HepG2 (cell line): ENCODE results near the gene SIVA1. TPM values are rescaled to one million over a fixed set of nuclear protein-coding genes. Genes with fewer than 3 reads are reported as not detected.

Source experiments
- AGO1 ChIP-seq: fragments of 200-400 bp; formaldehyde crosslinking; IDR thresholded peaks from 2 replicates; pipeline ENCODE4 v1.6.1; 2017; ENCODE audit warnings: mild to moderate bottlenecking, low read depth, low read length, moderate library complexity; ENCODE audit not compliant: poor library complexity, severe bottlenecking
- CHCHD3 ChIP-seq: sonication (generic); formaldehyde crosslinking; IDR thresholded peaks from 2 replicates; pipeline ENCODE4 v1.8.0; 2022; ENCODE audit warnings: mild to moderate bottlenecking, missing genetic modification reagents, moderate library complexity
- IKZF4 ChIP-seq: sonication (generic); formaldehyde crosslinking; IDR thresholded peaks from 2 replicates; pipeline ENCODE4 v1.5.1; 2020; ENCODE audit warnings: borderline replicate concordance, mild to moderate bottlenecking, low read depth, missing genetic modification reagents; ENCODE audit errors: not compliant biosample characterization
- MTA1 ChIP-seq: sonication (generic); formaldehyde crosslinking; IDR thresholded peaks from 2 replicates; pipeline ENCODE4 v1.4.0; 2020; ENCODE audit warnings: missing genetic modification reagents, mild to moderate bottlenecking, borderline replicate concordance
- PBX2 ChIP-seq: IDR thresholded peaks from 2 replicates; pipeline ENCODE4 v1.6.1; 2016; ENCODE audit warnings: control low read depth
- PHF5A ChIP-seq: IDR thresholded peaks from one replicate; pipeline ENCODE4 v1.6.1; 2018; ENCODE audit warnings: low read depth, missing genetic modification reagents; ENCODE audit not compliant: unreplicated experiment
- PRPF4 ChIP-seq: fragments of 200-400 bp; formaldehyde crosslinking; IDR thresholded peaks from 2 replicates; pipeline ENCODE4 v1.6.1; 2016; ENCODE audit warnings: low read length, low read depth; ENCODE audit not compliant: poor library complexity, severe bottlenecking
- TCF7L2 ChIP-seq: IDR thresholded peaks from 2 replicates; pipeline ENCODE4 v1.6.1; 2011; ENCODE audit warnings: mild to moderate bottlenecking, low read depth, low read length, moderate library complexity
- ZBTB39 ChIP-seq: sonication (generic); formaldehyde crosslinking; IDR thresholded peaks from 2 replicates; pipeline ENCODE4 v1.5.0; 2020; ENCODE audit warnings: missing genetic modification reagents
- ZFP36L1 ChIP-seq: sonication (generic); formaldehyde crosslinking; IDR thresholded peaks from 2 replicates; pipeline ENCODE4 v1.8.0; 2022; ENCODE audit warnings: mild to moderate bottlenecking, missing genetic modification reagents, moderate library complexity
- ZNF383 ChIP-seq: sonication (generic); formaldehyde crosslinking; IDR thresholded peaks from 2 replicates; pipeline ENCODE4 v1.4.0; 2020; ENCODE audit warnings: missing genetic modification reagents, mild to moderate bottlenecking, borderline replicate concordance
- ZNF501 ChIP-seq: sonication (generic); formaldehyde crosslinking; IDR thresholded peaks from 2 replicates; pipeline ENCODE4 v1.5.1; 2020; ENCODE audit warnings: mild to moderate bottlenecking, moderate library complexity, missing genetic modification reagents
- ZNF691 ChIP-seq: sonication (generic); formaldehyde crosslinking; IDR thresholded peaks from 2 replicates; pipeline ENCODE4 v1.4.0; 2020; ENCODE audit warnings: missing genetic modification reagents, low read depth, mild to moderate bottlenecking, borderline replicate concordance
- ZNF782 ChIP-seq: sonication (generic); formaldehyde crosslinking; IDR thresholded peaks from 2 replicates; pipeline ENCODE4 v1.4.0; 2020; ENCODE audit warnings: missing genetic modification reagents, mild to moderate bottlenecking, borderline replicate concordance
- polyA plus RNA-seq, 8 experiments: library from polyadenylated mRNA; depleted of rRNA in 3 of 8; stranded (reverse) in 7 of 8; unstranded in 1 of 8; fragments of >200 nt; fragmentation: Illumina TruSeq in 4 of 8; extraction: Trizol in 4 of 8; gene quantifications; 2 replicates each; pipeline versions ENCODE4 v1.2.1 to v1.2.3, GENCODE V29; 2011 to 2016; ENCODE audit warnings: low read depth in 4 of 8, missing spikeins in 1 of 8, mixed read lengths in 1 of 8; ENCODE audit not compliant: insufficient read depth in 1 of 8
- total RNA-seq, 5 experiments: library from RNA; depleted of rRNA; stranded (reverse); fragments of >200 nt; fragmentation: Illumina TruSeq; extraction: Trizol; gene quantifications; 2 replicates each; pipeline ENCODE4 v1.2.3, GENCODE V29; 2016; ENCODE audit warnings: low read depth in 1 of 5
- TF ChIP-seq, protein P1 (sequence below): sonication (generic); formaldehyde crosslinking; IDR thresholded peaks from 2 replicates; pipeline ENCODE4 v1.9.0; 2021; ENCODE audit warnings: mild to moderate bottlenecking, missing genetic modification reagents
- TF ChIP-seq, protein P2 (sequence below): sonication (generic); formaldehyde crosslinking; IDR thresholded peaks from 2 replicates; pipeline ENCODE4 v1.8.1; 2023; ENCODE audit warnings: mild to moderate bottlenecking, moderate library complexity, missing genetic modification reagents

Gene SIVA1
- total and polyA plus RNA-seq, 2 of the 13 experiments (the other 11 are each of a cell fraction or from before 2014, with no cell fraction given): 123 to 186 TPM

GRCh38 chr14:104723651-104724406, 29.1 kb upstream of the SIVA1 start, which contains the start of gene ADSS1 (continued):
- TF ChIP-seq ZBTB39 (CRISPR knock-in tag) (0 out of 2 replicates have a peak, but pooled peaks have one; percentile 57), ZFP36L1 (CRISPR knock-in tag) (peak; percentile 46; the same call in 1 of the 2 replicates), PRPF4 (no peak), ZNF501 (CRISPR knock-in tag) (peak; percentile 84), CHCHD3 (CRISPR knock-in tag) (no peak), ZNF782 (CRISPR knock-in tag) (no peak), PBX2 (CRISPR knock-in tag) (no peak), PHF5A (CRISPR knock-in tag) (no peak), ZNF691 (CRISPR knock-in tag) (peak; percentile 5), TCF7L2 (no peak), AGO1 (peak; percentile 57), ZNF383 (CRISPR knock-in tag) (no peak), IKZF4 (no peak), MTA1 (peak; percentile 66; the same call in 1 of the 2 replicates)
- TF ChIP-seq, protein P1, sequence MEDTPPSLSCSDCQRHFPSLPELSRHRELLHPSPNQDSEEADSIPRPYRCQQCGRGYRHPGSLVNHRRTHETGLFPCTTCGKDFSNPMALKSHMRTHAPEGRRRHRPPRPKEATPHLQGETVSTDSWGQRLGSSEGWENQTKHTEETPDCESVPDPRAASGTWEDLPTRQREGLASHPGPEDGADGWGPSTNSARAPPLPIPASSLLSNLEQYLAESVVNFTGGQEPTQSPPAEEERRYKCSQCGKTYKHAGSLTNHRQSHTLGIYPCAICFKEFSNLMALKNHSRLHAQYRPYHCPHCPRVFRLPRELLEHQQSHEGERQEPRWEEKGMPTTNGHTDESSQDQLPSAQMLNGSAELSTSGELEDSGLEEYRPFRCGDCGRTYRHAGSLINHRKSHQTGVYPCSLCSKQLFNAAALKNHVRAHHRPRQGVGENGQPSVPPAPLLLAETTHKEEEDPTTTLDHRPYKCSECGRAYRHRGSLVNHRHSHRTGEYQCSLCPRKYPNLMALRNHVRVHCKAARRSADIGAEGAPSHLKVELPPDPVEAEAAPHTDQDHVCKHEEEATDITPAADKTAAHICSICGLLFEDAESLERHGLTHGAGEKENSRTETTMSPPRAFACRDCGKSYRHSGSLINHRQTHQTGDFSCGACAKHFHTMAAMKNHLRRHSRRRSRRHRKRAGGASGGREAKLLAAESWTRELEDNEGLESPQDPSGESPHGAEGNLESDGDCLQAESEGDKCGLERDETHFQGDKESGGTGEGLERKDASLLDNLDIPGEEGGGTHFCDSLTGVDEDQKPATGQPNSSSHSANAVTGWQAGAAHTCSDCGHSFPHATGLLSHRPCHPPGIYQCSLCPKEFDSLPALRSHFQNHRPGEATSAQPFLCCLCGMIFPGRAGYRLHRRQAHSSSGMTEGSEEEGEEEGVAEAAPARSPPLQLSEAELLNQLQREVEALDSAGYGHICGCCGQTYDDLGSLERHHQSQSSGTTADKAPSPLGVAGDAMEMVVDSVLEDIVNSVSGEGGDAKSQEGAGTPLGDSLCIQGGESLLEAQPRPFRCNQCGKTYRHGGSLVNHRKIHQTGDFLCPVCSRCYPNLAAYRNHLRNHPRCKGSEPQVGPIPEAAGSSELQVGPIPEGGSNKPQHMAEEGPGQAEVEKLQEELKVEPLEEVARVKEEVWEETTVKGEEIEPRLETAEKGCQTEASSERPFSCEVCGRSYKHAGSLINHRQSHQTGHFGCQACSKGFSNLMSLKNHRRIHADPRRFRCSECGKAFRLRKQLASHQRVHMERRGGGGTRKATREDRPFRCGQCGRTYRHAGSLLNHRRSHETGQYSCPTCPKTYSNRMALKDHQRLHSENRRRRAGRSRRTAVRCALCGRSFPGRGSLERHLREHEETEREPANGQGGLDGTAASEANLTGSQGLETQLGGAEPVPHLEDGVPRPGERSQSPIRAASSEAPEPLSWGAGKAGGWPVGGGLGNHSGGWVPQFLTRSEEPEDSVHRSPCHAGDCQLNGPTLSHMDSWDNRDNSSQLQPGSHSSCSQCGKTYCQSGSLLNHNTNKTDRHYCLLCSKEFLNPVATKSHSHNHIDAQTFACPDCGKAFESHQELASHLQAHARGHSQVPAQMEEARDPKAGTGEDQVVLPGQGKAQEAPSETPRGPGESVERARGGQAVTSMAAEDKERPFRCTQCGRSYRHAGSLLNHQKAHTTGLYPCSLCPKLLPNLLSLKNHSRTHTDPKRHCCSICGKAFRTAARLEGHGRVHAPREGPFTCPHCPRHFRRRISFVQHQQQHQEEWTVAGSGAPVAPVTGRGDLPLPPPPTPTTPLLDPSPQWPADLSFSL (CRISPR knock-in tag): no peak
- TF ChIP-seq, protein P2, sequence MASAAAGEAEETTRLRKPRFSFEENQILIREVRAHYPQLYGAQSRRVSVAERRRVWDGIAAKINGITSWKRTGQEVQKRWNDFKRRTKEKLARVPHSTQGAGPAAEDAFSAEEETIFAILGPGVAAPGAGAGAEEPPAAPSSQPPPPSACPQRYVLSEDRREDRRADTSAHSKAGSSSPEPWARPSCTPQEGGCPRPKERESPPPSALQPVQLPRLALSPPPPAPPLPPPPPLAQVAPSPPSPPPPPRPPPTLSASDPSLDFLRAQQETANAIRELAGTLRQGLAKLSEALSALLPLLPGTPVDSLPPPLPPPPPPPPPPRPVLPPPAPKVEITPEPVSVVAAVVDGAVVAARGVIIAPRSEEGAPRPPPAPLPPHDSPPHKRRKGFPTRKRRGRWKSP (CRISPR knock-in tag): no peak
